HG03103 (cell line): ENCODE results near the gene PIH1D1.

Experiments
- ATAC-seq: cut with Tn5 transposase; IDR thresholded peaks from one replicate; pipeline ENCODE4 v1.9.1; 2021; ENCODE audit warnings: low read depth; ENCODE audit not compliant: unreplicated experiment

PIH1D1 gene

GRCh38 chr19:49437231-49437630, 14.4 kb downstream of the PIH1D1 start:
- no peak for ATAC-seq

- ATAC-seq: no peak
These were observed 15.1 kb downstream of the PIH1D1 start for GRCh38 chr19:49436381-49437017.

GRCh38 chr19:49435670-49436069, 15.9 kb downstream of the PIH1D1 start:
- no peak for ATAC-seq

- ATAC-seq: no peak
These were observed 16.6 kb downstream of the PIH1D1 start for GRCh38 chr19:49434907-49435583.

- no peak for ATAC-seq
These were observed 18.2 kb downstream of the PIH1D1 start for GRCh38 chr19:49433240-49433901.

- ATAC-seq: no peak
These were observed 19.2 kb downstream of the PIH1D1 start for GRCh38 chr19:49432141-49433073.

- no peak for ATAC-seq
These were observed 20.3 kb downstream of the PIH1D1 start for GRCh38 chr19:49431330-49431749.

GRCh38 chr19:49430678-49431329, 20.8 kb downstream of the PIH1D1 start:
- ATAC-seq: no peak

GRCh38 chr19:49430172-49430677, 21.4 kb downstream of the PIH1D1 start:
- no peak for ATAC-seq

GRCh38 chr19:49428547-49429451, 22.8 kb downstream of the PIH1D1 start:
- ATAC-seq: no peak

- ATAC-seq: no peak
These were observed 23.6 kb downstream of the PIH1D1 start for GRCh38 chr19:49427855-49428546.

GRCh38 chr19:49427339-49427738, 24.3 kb downstream of the PIH1D1 start:
- ATAC-seq: no peak

GRCh38 chr19:49425922-49426592, 25.6 kb downstream of the PIH1D1 start:
- no peak for ATAC-seq

- ATAC-seq: no peak
These were observed 26.4 kb downstream of the PIH1D1 start, which contains the start of gene GFY for GRCh38 chr19:49425178-49425577. TSS of gene GFY (plus strand) at chr19:49425388. CDS start at chr19:49426431, 1,043 bp downstream.

GRCh38 chr19:49423985-49424303, 27.7 kb downstream of the PIH1D1 start:
- no peak for ATAC-seq

GRCh38 chr19:49423071-49423984, 28.3 kb downstream of the PIH1D1 start, which contains the start of gene PTH2:
TSS of gene PTH2 (minus strand) at chr19:49423441. CDS start at chr19:49423339, 102 bp downstream.
- ATAC-seq: no peak
